Panc1 (cell line): ENCODE results near the gene LDLRAP1.

ENCODE experiments used
- CTCF ChIP-seq: fragments of 450-650 bp; IDR thresholded peaks from 2 replicates; pipeline ENCODE4 v1.5.1; 2017; ENCODE audit warnings: mild to moderate bottlenecking
- POLR2AphosphoS5 ChIP-seq: IDR thresholded peaks from 2 replicates; pipeline ENCODE4 v1.6.1; 2012; ENCODE audit warnings: mild to moderate bottlenecking, low read depth, low read length, moderate library complexity
- SIN3A ChIP-seq: IDR thresholded peaks from 2 replicates; pipeline ENCODE4 v1.6.1; 2012; ENCODE audit warnings: low read depth, mild to moderate bottlenecking, low read length, moderate library complexity, borderline replicate concordance; ENCODE audit not compliant: insufficient read depth

GRCh38 chr1:25504706-25505595 is 38.5 kb upstream of the LDLRAP1 start:
- TF ChIP-seq CTCF (no peak), POLR2AphosphoS5 (no peak), SIN3A (no peak)
